IMR-90 (cell line): Measurements from ENCODE around the gene DSCAML1. TPM values are rescaled to one million over a fixed set of nuclear protein-coding genes. Genes with fewer than 3 reads are reported as not detected.

Experiments
- ATAC-seq: fragments of 200-7000 bp; cut with Tn5 transposase; 2 replicates; pipeline ENCODE4 v1.9.1; 2020; ENCODE audit warnings: low read depth, mild to moderate bottlenecking, moderate library complexity
- BruUV-seq: library from RNA; stranded (reverse); fragments of 400-500 nt; replicated peaks from 2 replicates; lab custom pipeline; 2021; lab: Mats Ljungman, UMichigan
- CTCF ChIA-PET: fragments of 300-600 bp; formaldehyde crosslinking; extraction: SDS; loops from one replicate; lab custom pipeline; 2021; ENCODE audit warnings: antibody characterized with exemption; lab: Yijun Ruan, JAX
- POLR2A ChIA-PET: fragments of 300-600 bp; sonication (Branson Sonifier 250); formaldehyde crosslinking; loops from one replicate; lab custom pipeline; 2022; ENCODE audit warnings: antibody characterized with exemption; ENCODE audit not compliant: unreplicated experiment; lab: Charles Lee
- DNase-seq: peaks from one replicate; pipeline ENCODE4 v3.0.0; 2013
- H2AFZ ChIP-seq: replicated peaks from 2 replicates; pipeline ENCODE3; 2013; ENCODE audit warnings: low read length, mild to moderate bottlenecking; ENCODE audit not compliant: poor library complexity
- H2AK5ac ChIP-seq: 2 replicates; pipeline ENCODE4 v1.6.1; 2013; ENCODE audit warnings: low read depth, low read length, inconsistent platforms
- H2AK9ac ChIP-seq: replicated peaks from 2 replicates; pipeline ENCODE3; 2013; ENCODE audit warnings: mild to moderate bottlenecking, low read depth, low read length, moderate library complexity; ENCODE audit not compliant: poor library complexity
- H2BK120ac ChIP-seq: 2 replicates; pipeline ENCODE4 v1.6.1; 2013; ENCODE audit warnings: low read depth, low read length, inconsistent platforms
- H2BK15ac ChIP-seq: 3 replicates; pipeline ENCODE4 v1.6.1; 2013; ENCODE audit warnings: low read depth, low read length, inconsistent platforms
- H2BK20ac ChIP-seq: 2 replicates; pipeline ENCODE4 v1.6.1; 2013; ENCODE audit warnings: low read depth, mild to moderate bottlenecking, inconsistent platforms, low read length, moderate library complexity
- H2BK5ac ChIP-seq: 2 replicates; pipeline ENCODE4 v1.6.1; 2013; ENCODE audit warnings: mild to moderate bottlenecking, low read depth, low read length, inconsistent platforms; ENCODE audit not compliant: poor library complexity, severe bottlenecking
- H3K14ac ChIP-seq: replicated peaks from 2 replicates; pipeline ENCODE4 v1.6.1; 2013; ENCODE audit warnings: low read depth, low read length, inconsistent platforms
- H3K18ac ChIP-seq: 2 replicates; pipeline ENCODE4 v1.6.1; 2013; ENCODE audit warnings: low read depth, low read length, control low read depth
- H3K23ac ChIP-seq: 2 replicates; pipeline ENCODE4 v1.6.1; 2013; ENCODE audit warnings: low read depth, low read length, inconsistent platforms
- H3K27ac ChIP-seq: 2 replicates; pipeline ENCODE4 v1.5.1; 2013; ENCODE audit warnings: mild to moderate bottlenecking, control low read depth, low read length; ENCODE audit not compliant: insufficient read depth
- H3K27me3 ChIP-seq: 2 replicates; pipeline ENCODE4 v1.6.1; 2013; ENCODE audit warnings: low read length; ENCODE audit not compliant: control insufficient read depth, insufficient read depth
- H3K36me3 ChIP-seq: 2 replicates; pipeline ENCODE4 v1.6.1; 2013; ENCODE audit warnings: low read length, mixed read lengths; ENCODE audit not compliant: control insufficient read depth, insufficient read depth
- H3K4ac ChIP-seq: 2 replicates; pipeline ENCODE4 v1.6.1; 2013; ENCODE audit warnings: low read depth, low read length, inconsistent platforms
- H3K4me1 ChIP-seq: 2 replicates; pipeline ENCODE4 v1.6.1; 2013; ENCODE audit warnings: low read length, mixed read lengths; ENCODE audit not compliant: control insufficient read depth, insufficient read depth
- H3K4me2 ChIP-seq: 2 replicates; pipeline ENCODE4 v1.6.1; 2013; ENCODE audit warnings: low read depth, mild to moderate bottlenecking, control low read depth, low read length, moderate library complexity
- H3K4me3 ChIP-seq: 2 replicates; pipeline ENCODE4 v1.5.1; 2013; ENCODE audit warnings: low read depth, mild to moderate bottlenecking, control low read depth, low read length, moderate library complexity; ENCODE audit not compliant: insufficient read depth
- H3K56ac ChIP-seq: 2 replicates; pipeline ENCODE4 v1.6.1; 2013; ENCODE audit warnings: low read length, inconsistent platforms; ENCODE audit not compliant: insufficient read depth; ENCODE audit errors: extremely low read depth
- H3K79me1 ChIP-seq, 2 experiments: 2 replicates each; pipeline ENCODE4 v1.6.1; 2013; ENCODE audit warnings: low read length in 2 of 2, inconsistent platforms in 1 of 2, low read depth in 1 of 2
- H3K9ac ChIP-seq: 2 replicates; pipeline ENCODE4 v1.6.1; 2013; ENCODE audit warnings: low read depth, low read length, control low read depth
- H3K9me1 ChIP-seq: 2 replicates; pipeline ENCODE4 v1.6.1; 2013; ENCODE audit warnings: low read length, inconsistent platforms; ENCODE audit not compliant: insufficient read depth
- H3K9me3 ChIP-seq: 2 replicates; pipeline ENCODE4 v1.6.1; 2013; ENCODE audit warnings: low read length; ENCODE audit not compliant: control insufficient read depth, insufficient read depth
- H4K20me1 ChIP-seq: 2 replicates; pipeline ENCODE4 v1.6.1; 2013; ENCODE audit warnings: low read length, inconsistent platforms; ENCODE audit not compliant: insufficient read depth
- H4K5ac ChIP-seq: 2 replicates; pipeline ENCODE4 v1.6.1; 2013; ENCODE audit warnings: mild to moderate bottlenecking, low read depth, low read length, control low read depth
- H4K8ac ChIP-seq, 2 experiments: 2 replicates each; pipeline ENCODE4 v1.6.1; 2013; ENCODE audit warnings: low read depth in 2 of 2, low read length in 2 of 2, control low read depth in 1 of 2, inconsistent platforms in 1 of 2
- H4K91ac ChIP-seq: 2 replicates; pipeline ENCODE4 v1.6.1; 2013; ENCODE audit warnings: low read depth, low read length, inconsistent platforms; ENCODE audit not compliant: insufficient read depth
- CHD1 ChIP-seq: IDR thresholded peaks from 2 replicates; pipeline ENCODE4 v1.6.1; 2012; ENCODE audit warnings: low read depth, low read length, improper control_type of control experiment
- ELK1 ChIP-seq: fragments of 150-350 bp; IDR thresholded peaks from 2 replicates; pipeline ENCODE4 v1.6.1; 2016; ENCODE audit warnings: low read depth, mild to moderate bottlenecking, low read length, moderate library complexity, borderline replicate concordance
- FOS ChIP-seq: fragments of 150-350 bp; IDR thresholded peaks from 2 replicates; pipeline ENCODE4 v1.6.1; 2016; ENCODE audit warnings: low read depth, low read length
- MAFK ChIP-seq: IDR thresholded peaks from 2 replicates; pipeline ENCODE4 v1.6.1; 2012; ENCODE audit warnings: low read depth, low read length, improper control_type of control experiment
- MAZ ChIP-seq: IDR thresholded peaks from 2 replicates; pipeline ENCODE4 v1.6.1; 2012; ENCODE audit warnings: low read depth, mild to moderate bottlenecking, low read length, improper control_type of control experiment, moderate library complexity, borderline replicate concordance
- MXI1 ChIP-seq: IDR thresholded peaks from 2 replicates; pipeline ENCODE4 v1.6.1; 2012; ENCODE audit warnings: low read depth, mild to moderate bottlenecking, low read length, moderate library complexity, borderline replicate concordance
- RAD21 ChIP-seq: IDR thresholded peaks from 2 replicates; pipeline ENCODE4 v1.6.1; 2012; ENCODE audit warnings: low read length, improper control_type of control experiment
- SMC3 ChIP-seq: fragments of 150-350 bp; IDR thresholded peaks from 2 replicates; pipeline ENCODE4 v1.6.1; 2016; ENCODE audit warnings: low read depth, mild to moderate bottlenecking, antibody characterized with exemption, low read length, moderate library complexity
- WGBS, 2 experiments: methylation state at CpG; one replicate each; pipeline versions ENCODE4 v1.1.5 to v1.1.7; 2013; ENCODE audit warnings: missing lambda C conversion rate in 2 of 2; ENCODE audit not compliant: insufficient read length in 1 of 2; ENCODE audit errors: extremely low coverage in 2 of 2; 5-methylcytosine and 5-hydroxymethylcytosine counted together
- dilution Hi-C: fragments of 300-500 bp; cut with HindIII; formaldehyde crosslinking; loops from one replicate; pipeline ENCODE4 v1.14.3; 2018; ENCODE audit warnings: low sequenced_read_pairs; ENCODE audit not compliant: unreplicated experiment
- in situ Hi-C: fragments of 300-500 bp; cut with MboI; formaldehyde crosslinking; loops from 3 replicates; pipeline ENCODE4 v1.14.3; 2019; ENCODE audit warnings: low sequenced_read_pairs, inconsistent platforms, mixed read lengths
- intact Hi-C: fragments of 100-400 bp; cut with micrococcal nuclease; formaldehyde crosslinking; loops from 2 replicates; pipeline ENCODE4 v1.10.0; 2022
- polyA plus RNA-seq, 3 experiments: library from polyadenylated mRNA; depleted of rRNA; stranded (reverse); fragments of >200 nt; gene quantifications; 2 replicates each; pipeline ENCODE4 v1.2.3, GENCODE V29; 2012; ENCODE audit warnings: low replicate concordance in 1 of 3
- total RNA-seq: library from RNA; depleted of rRNA; stranded (reverse); fragments of >200 nt; gene quantifications from 2 replicates; pipeline ENCODE4 v1.2.3, GENCODE V29; 2012
- TF ChIP-seq, protein P1 (sequence below): fragments of 150-350 bp; IDR thresholded peaks from 2 replicates; pipeline ENCODE4 v1.6.1; 2017; ENCODE audit warnings: mild to moderate bottlenecking, antibody characterized with exemption, low read length, low read depth

DSCAML1 gene
- total and polyA plus RNA-seq, 2 of the 4 experiments (the other 2 are of a cell fraction): not detected

DNA sequence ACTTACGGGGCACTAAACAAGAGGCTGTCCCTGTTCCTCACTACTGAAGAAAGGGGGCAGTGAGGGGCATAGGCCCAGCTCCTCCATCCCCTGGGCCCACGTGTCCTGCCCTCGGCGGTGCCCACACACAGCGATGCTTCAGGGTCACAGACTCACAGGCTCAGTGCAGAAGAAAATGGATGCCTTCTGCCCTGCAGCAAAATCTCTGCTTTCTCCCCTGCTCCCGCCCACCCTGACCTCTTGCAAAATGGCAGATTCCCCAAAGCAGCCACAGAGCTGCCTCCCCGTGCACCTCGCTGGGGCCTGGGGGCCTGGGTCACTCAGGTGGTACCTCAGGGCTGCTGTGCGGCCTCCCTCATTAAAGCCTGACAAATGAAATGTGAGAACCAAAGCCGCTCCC, 204.0 kb downstream of the DSCAML1 start:
- POLR2A ChIA-PET: no interaction called here
- Histone ChIP-seq H4K20me1 (no peaks in the 10 kb centered on the region), H2AK9ac (no peak overlapping the region), H3K9me3 (no peaks in the 10 kb centered on the region), H3K4me2 (no peak overlapping the region), H2BK5ac (no peak overlapping the region), H3K4me3 (no peak overlapping the region), H3K14ac (no peak overlapping the region), H2AK5ac (no peak overlapping the region), H2AFZ (no peak overlapping the region), H2BK20ac (no peak overlapping the region), H3K4ac (no peak overlapping the region), H3K9me1 (no peaks in the 10 kb centered on the region), H3K56ac (no peak overlapping the region), H3K79me1 (no peaks in the 10 kb centered on the region), H3K4me1 (no peaks in the 10 kb centered on the region), H3K23ac (no peak overlapping the region), H2BK15ac (no peak overlapping the region), H3K36me3 (no peaks in the 10 kb centered on the region), H3K9ac (no peak overlapping the region), H3K18ac (no peak overlapping the region), H4K5ac (no peak overlapping the region), H2BK120ac (no peak overlapping the region), H4K8ac (no peak overlapping the region), H4K91ac (no peak overlapping the region), H3K27ac (no peak overlapping the region), H3K27me3 (peaks cover 6% of the 10 kb centered on the region)
- CTCF ChIA-PET: no interaction called here
- TF ChIP-seq FOS (no peak), CHD1 (no peak), RAD21 (no peak), ELK1 (no peak), MXI1 (no peak), MAFK (no peak), MAZ (no peak), SMC3 (no peak)
- TF ChIP-seq, protein P1, sequence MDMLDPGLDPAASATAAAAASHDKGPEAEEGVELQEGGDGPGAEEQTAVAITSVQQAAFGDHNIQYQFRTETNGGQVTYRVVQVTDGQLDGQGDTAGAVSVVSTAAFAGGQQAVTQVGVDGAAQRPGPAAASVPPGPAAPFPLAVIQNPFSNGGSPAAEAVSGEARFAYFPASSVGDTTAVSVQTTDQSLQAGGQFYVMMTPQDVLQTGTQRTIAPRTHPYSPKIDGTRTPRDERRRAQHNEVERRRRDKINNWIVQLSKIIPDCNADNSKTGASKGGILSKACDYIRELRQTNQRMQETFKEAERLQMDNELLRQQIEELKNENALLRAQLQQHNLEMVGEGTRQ: no peak
- ATAC-seq (no peak), DNase-seq (no peak)
- WGBS, 2 experiments: 55% methylated on average over 5 of the region's 10 CpGs; no CpG with 5 or more reads in 1 of the 2 experiments
- intact Hi-C loops: no loop called here
- no TSS peak for BruUV-seq
- in situ Hi-C loops: no loop called here
- dilution Hi-C loops: no loop called here
